ENCODE results near the gene ETS1.

The ETS1 gene

DNA sequence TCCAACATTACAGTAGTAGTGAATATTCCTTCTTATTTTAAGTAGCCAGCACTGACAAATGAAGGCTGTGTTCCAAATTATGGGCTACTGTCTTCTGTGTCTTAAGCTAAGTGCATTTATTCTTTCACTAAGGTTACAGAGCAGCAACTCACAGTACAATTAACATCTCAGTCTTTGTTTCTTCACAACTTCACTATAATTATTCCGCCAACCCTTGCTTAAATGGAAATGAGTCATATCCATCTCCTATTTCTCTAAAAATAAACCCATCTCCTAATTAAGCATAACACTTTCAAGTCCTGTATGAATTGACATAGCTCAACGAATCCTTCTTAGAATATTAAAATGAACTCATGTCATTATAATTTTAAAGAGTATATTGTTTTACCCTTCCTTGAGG lies 6.7 kb downstream of the ETS1 start:
- DNase-seq (ENCODE audit: low read depth in 2 of 2) = no peak
- H3K4me3 ChIP-seq (replicated peaks in 1 of 2; ENCODE audit: low read depth in 2 of 2, low read length in 2 of 2) = no peak overlapping the region
- TF ChIP-seq, protein P1, sequence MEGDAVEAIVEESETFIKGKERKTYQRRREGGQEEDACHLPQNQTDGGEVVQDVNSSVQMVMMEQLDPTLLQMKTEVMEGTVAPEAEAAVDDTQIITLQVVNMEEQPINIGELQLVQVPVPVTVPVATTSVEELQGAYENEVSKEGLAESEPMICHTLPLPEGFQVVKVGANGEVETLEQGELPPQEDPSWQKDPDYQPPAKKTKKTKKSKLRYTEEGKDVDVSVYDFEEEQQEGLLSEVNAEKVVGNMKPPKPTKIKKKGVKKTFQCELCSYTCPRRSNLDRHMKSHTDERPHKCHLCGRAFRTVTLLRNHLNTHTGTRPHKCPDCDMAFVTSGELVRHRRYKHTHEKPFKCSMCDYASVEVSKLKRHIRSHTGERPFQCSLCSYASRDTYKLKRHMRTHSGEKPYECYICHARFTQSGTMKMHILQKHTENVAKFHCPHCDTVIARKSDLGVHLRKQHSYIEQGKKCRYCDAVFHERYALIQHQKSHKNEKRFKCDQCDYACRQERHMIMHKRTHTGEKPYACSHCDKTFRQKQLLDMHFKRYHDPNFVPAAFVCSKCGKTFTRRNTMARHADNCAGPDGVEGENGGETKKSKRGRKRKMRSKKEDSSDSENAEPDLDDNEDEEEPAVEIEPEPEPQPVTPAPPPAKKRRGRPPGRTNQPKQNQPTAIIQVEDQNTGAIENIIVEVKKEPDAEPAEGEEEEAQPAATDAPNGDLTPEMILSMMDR (IDR thresholded peaks at IDR 0.05; ENCODE audit: low read depth, low read length) = no peak

DNA sequence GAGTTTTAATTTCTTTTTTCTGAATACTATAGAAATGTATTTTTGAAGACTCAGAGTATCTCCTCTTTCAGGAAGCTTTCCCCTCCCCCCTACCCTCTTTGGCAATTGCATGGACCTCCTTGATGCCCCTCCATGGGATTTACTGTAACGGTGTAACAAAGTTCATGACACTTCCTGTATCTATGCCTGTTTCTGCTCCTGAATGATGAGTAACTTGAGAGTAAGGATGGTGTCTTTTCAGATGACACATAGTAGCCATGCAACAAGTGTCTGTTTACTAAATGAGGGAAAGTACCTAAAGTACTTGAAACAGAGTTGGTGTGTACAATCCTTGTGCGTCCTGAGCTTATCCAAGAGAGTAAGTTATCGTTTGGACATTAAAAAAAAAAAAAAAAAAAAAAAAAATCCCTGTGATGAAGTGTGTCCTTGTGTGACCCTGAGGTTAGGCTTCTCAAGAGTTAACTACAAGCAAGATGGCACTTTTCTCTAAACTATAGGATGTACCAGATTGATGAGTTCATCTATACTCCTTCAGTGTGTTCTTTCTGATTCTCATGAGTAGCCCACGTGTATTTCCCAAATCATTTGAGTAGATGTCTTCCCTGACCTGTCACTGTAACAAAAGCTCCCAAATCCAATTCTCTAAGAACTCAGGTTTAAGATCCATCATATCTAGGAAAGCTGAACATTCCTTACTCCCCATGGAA lies 7.4 kb downstream of the ETS1 start:
- TF ChIP-seq, protein P1 (IDR thresholded peaks at IDR 0.05; ENCODE audit: low read depth, low read length) = no peak
- DNase-seq (ENCODE audit: low read depth in 2 of 2) = peak in 1 of 2 donors; percentile 78
- H3K4me3 ChIP-seq (replicated peaks in 1 of 2; ENCODE audit: low read depth in 2 of 2, low read length in 2 of 2) = no peak overlapping the region

DNA sequence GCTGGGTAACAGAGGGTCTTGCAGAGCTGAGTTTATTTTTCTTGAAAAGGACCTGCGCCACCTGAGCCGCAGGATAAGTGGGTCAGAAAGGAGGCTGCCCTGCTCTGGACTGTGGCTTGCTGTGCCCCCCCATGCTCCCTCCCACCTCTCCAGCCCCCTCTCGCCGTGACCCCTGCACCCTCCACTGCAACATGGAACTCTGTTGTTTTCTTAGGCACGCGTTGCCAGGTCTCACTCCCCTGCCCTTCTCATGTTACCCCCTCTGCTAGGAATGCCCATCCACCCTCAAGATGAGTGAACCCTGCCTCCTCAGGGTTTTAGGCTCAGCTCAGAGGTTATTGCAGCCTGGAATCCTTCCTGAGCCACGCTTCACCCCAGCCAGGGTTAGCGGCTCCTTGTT lies 10.8 kb downstream of the ETS1 start:
- TF ChIP-seq, protein P1 (IDR thresholded peaks at IDR 0.05; ENCODE audit: low read depth, low read length) = no peak
- H3K4me3 ChIP-seq (replicated peaks in 1 of 2; ENCODE audit: low read depth in 2 of 2, low read length in 2 of 2) = no peak overlapping the region
- DNase-seq (ENCODE audit: low read depth in 2 of 2) = no peak

DNA sequence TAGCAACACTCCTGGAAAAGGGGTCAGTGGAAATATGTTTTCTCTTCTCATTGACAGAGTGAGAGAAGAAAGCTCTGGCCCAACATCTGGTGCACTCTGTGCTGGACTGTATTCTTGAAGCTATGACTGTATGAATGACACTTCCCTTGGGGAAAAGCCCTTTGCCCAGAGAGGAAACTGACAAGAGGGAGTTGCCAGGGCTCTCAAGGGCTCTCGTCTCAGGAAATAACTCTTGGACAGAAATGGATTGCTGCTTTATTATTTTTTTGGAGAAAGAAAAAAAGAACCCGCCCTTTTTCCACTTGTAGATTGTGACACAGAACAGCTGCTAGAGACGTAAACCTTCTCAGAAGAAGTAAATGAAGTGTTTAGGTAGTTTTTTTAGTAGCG lies 11.4 kb downstream of the ETS1 start:
- DNase-seq (ENCODE audit: low read depth in 2 of 2) = peak; percentile 89 to 91
- TF ChIP-seq, protein P1 (IDR thresholded peaks at IDR 0.05; ENCODE audit: low read depth, low read length) = no peak
- no peak overlapping the region for H3K4me3 ChIP-seq (replicated peaks in 1 of 2; ENCODE audit: low read depth in 2 of 2, low read length in 2 of 2)

DNA sequence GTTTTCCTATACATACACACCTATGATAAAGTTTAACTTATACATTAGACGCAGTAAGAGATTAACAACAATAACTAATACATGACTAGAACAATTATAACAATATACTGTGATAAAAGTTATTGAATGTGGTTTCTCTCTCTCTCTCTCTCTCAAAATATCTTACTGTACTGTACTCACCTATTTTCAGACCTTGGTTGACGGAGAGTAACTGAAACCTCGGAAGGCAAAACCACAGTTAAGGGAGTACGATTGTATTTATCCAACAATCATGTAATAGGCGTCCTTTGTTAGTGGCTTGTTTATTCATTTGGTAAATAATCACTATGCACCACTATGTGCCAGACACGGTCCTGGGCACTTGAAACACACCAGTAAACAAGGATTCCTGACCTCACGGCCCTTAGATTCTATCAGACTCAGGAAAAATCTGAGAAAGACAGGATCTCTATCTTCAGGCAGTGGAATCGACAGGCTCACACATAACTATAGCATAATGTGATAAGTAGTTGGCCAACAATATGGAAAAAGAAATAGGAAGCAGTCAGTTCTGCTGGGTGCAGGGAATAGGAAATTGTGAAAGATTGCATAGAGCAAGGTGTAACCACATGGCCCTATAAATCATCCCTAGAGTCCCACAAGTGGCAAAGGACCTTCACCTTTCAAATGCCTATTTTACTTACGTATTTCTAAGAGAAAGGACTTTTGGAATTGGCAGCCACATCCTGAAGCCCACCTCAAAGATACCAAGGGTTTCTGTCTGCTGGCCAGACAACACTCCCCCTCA lies 12.0 kb downstream of the ETS1 start:
- TF ChIP-seq, protein P1 (IDR thresholded peaks at IDR 0.05; ENCODE audit: low read depth, low read length) = no peak
- no peak overlapping the region for H3K4me3 ChIP-seq (replicated peaks in 1 of 2; ENCODE audit: low read depth in 2 of 2, low read length in 2 of 2)
- DNase-seq (ENCODE audit: low read depth in 2 of 2) = peak in 1 of 2 donors; percentile 35

DNA sequence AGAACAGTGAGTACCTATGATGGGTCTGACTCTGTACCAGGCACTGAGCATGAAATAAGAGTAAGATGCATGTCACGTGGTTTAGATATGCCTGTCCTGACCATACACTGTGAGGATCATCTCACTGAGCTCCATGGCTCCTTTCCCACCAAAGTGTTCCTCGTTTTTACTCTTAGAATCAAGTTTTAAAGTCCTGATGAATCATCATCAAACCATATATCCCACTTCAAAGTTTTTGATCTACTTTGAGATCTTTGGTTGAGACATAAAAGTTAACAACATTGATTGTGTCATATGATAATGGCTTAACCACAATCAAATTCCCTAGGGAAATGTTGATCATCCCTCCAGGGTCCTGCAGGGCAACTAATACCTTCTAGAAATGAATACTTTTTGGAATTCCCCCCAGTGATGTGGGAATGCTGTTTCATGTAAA lies 12.8 kb downstream of the ETS1 start:
- DNase-seq (ENCODE audit: low read depth in 2 of 2) = peak in 1 of 2 donors; percentile 63
- TF ChIP-seq, protein P1 (IDR thresholded peaks at IDR 0.05; ENCODE audit: low read depth, low read length) = no peak
- H3K4me3 ChIP-seq (replicated peaks in 1 of 2; ENCODE audit: low read depth in 2 of 2, low read length in 2 of 2) = no peak overlapping the region
